HepG2 (cell line): ENCODE results near the gene CALY. TPM values are rescaled to one million over a fixed set of nuclear protein-coding genes. Genes with fewer than 3 reads are reported as not detected.

Experiments used
- AFF4 ChIP-seq: sonication (generic); formaldehyde crosslinking; IDR thresholded peaks from 2 replicates; pipeline ENCODE4 v1.4.0; 2020; ENCODE audit warnings: missing genetic modification reagents
- ATF7-NPFF ChIP-seq: sonication (generic); formaldehyde crosslinking; IDR thresholded peaks from 2 replicates; pipeline ENCODE4 v1.8.1; 2023; ENCODE audit warnings: mild to moderate bottlenecking, low read depth, missing genetic modification reagents, moderate library complexity
- CBX2 ChIP-seq, 2 experiments: fragments of 200-600 bp in 1 of 2; sonication (generic); formaldehyde crosslinking in 1 of 2; IDR thresholded peaks; 2 replicates each; pipeline versions ENCODE4 v1.7.0 to v1.8.1; 2018 to 2022; ENCODE audit warnings: low read depth in 2 of 2, low read length in 1 of 2, mild to moderate bottlenecking in 1 of 2, missing genetic modification reagents in 1 of 2
- CEBPZ ChIP-seq: IDR thresholded peaks from 2 replicates; pipeline ENCODE4 v1.6.1; 2012; ENCODE audit warnings: low read length, improper control_type of control experiment
- MEIS1 ChIP-seq: sonication (generic); formaldehyde crosslinking; IDR thresholded peaks from 2 replicates; pipeline ENCODE4 v1.9.0; 2021; ENCODE audit warnings: mild to moderate bottlenecking, missing genetic modification reagents, moderate library complexity, borderline replicate concordance
- NR2F2 ChIP-seq: IDR thresholded peaks from 2 replicates; pipeline ENCODE4 v1.6.1; 2012; ENCODE audit warnings: low read depth, inconsistent platforms, borderline replicate concordance
- POLR2AphosphoS5 ChIP-seq: IDR thresholded peaks from 2 replicates; pipeline ENCODE4 v1.6.1; 2012; ENCODE audit warnings: low read depth, low read length
- THAP11 ChIP-seq: IDR thresholded peaks from 2 replicates; pipeline ENCODE4 v1.6.1; 2016; ENCODE audit warnings: missing biosample characterization, missing genetic modification reagents
- THAP9 ChIP-seq: sonication (generic); formaldehyde crosslinking; IDR thresholded peaks from 2 replicates; pipeline ENCODE4; 2020; ENCODE audit warnings: missing genetic modification reagents, mild to moderate bottlenecking, borderline replicate concordance
- TIGD3 ChIP-seq: sonication (generic); formaldehyde crosslinking; IDR thresholded peaks from 2 replicates; pipeline ENCODE4 v1.5.1; 2020; ENCODE audit warnings: mild to moderate bottlenecking, missing genetic modification reagents, borderline replicate concordance
- TOE1 ChIP-seq: sonication (generic); formaldehyde crosslinking; IDR thresholded peaks from 2 replicates; pipeline ENCODE4 v1.4.0; 2020; ENCODE audit warnings: mild to moderate bottlenecking, missing genetic modification reagents
- TRIM24 ChIP-seq: sonication (generic); formaldehyde crosslinking; IDR thresholded peaks from 2 replicates; pipeline ENCODE4 v1.8.0; 2022; ENCODE audit warnings: mild to moderate bottlenecking, missing genetic modification reagents
- ZNF296 ChIP-seq: sonication (generic); formaldehyde crosslinking; conservative IDR thresholded peaks from 2 replicates; pipeline ENCODE4 v1.5.0; 2020; ENCODE audit warnings: mild to moderate bottlenecking, missing genetic modification reagents
- ZNF569 ChIP-seq: sonication (generic); formaldehyde crosslinking; IDR thresholded peaks from 2 replicates; pipeline ENCODE4 v1.5.0; 2020; ENCODE audit warnings: mild to moderate bottlenecking, missing genetic modification reagents, moderate library complexity, borderline replicate concordance
- polyA plus RNA-seq, 8 experiments: library from polyadenylated mRNA; depleted of rRNA in 3 of 8; stranded (reverse) in 7 of 8; unstranded in 1 of 8; fragments of >200 nt; fragmentation: Illumina TruSeq in 4 of 8; extraction: Trizol in 4 of 8; gene quantifications; 2 replicates each; pipeline versions ENCODE4 v1.2.1 to v1.2.3, GENCODE V29; 2011 to 2016; ENCODE audit warnings: low read depth in 4 of 8, missing spikeins in 1 of 8, mixed read lengths in 1 of 8; ENCODE audit not compliant: insufficient read depth in 1 of 8
- total RNA-seq, 5 experiments: library from RNA; depleted of rRNA; stranded (reverse); fragments of >200 nt; fragmentation: Illumina TruSeq; extraction: Trizol; gene quantifications; 2 replicates each; pipeline ENCODE4 v1.2.3, GENCODE V29; 2016; ENCODE audit warnings: low read depth in 1 of 5

CALY gene
- total and polyA plus RNA-seq, 2 of the 13 experiments (the other 11 are each of a cell fraction or from before 2014, with no cell fraction given): 0.08 TPM; not detected in 1

- no peak for TF ChIP-seq CEBPZ
- TF ChIP-seq TOE1: no peak
- no peak for TF ChIP-seq CBX2 (IDR thresholded peaks at IDR 0.05; ENCODE audit: low read depth, low read length)
- TF ChIP-seq CBX2 (CRISPR knock-in tag; IDR thresholded peaks at IDR 0.05; ENCODE audit: low read depth): no peak
- TF ChIP-seq TRIM24: no peak
- no peak for TF ChIP-seq TIGD3 (CRISPR knock-in tag)
- 0 out of 2 replicates have a peak, but pooled peaks have one; percentile 17 for TF ChIP-seq THAP9
- no peak for TF ChIP-seq ZNF569 (CRISPR knock-in tag)
- TF ChIP-seq ZNF296 (CRISPR knock-in tag): no peak
- no peak for TF ChIP-seq THAP11
- peak; percentile 30 for TF ChIP-seq POLR2AphosphoS5
- no peak for TF ChIP-seq ATF7-NPFF (CRISPR knock-in tag)
- no peak for TF ChIP-seq NR2F2
- no peak for TF ChIP-seq MEIS1 (CRISPR knock-in tag)
- TF ChIP-seq AFF4: no peak
These were observed 16.7 kb upstream of the CALY start (continued) for GRCh38 chr10:133353202-133353959.
